HEK293 (cell line): ENCODE results near the gene CKMT2.
A peak's percentile ranks its signal among the peaks of the same experiment; 100 is the strongest.

ENCODE experiments used
- KLF16 ChIP-seq: fragments of 450-650 bp; formaldehyde crosslinking; IDR thresholded peaks from 2 replicates; pipeline ENCODE4 v1.5.1; 2017; ENCODE audit warnings: missing biosample characterization, missing genetic modification characterization
- SETDB1 ChIP-seq: IDR thresholded peaks from one replicate; pipeline ENCODE4 v1.6.1; 2017; ENCODE audit warnings: mild to moderate bottlenecking, low read length, moderate library complexity, mixed read lengths; ENCODE audit not compliant: insufficient read length
- YY1 ChIP-seq: fragments of 450-650 bp; formaldehyde crosslinking; IDR thresholded peaks from 2 replicates; pipeline ENCODE4 v1.5.1; 2018; ENCODE audit warnings: missing biosample characterization, missing genetic modification characterization
- ZEB2 ChIP-seq: fragments of 450-650 bp; formaldehyde crosslinking; IDR thresholded peaks from 2 replicates; pipeline ENCODE4 v1.5.1; 2016; ENCODE audit warnings: missing biosample characterization, missing genetic modification characterization
- ZFP3 ChIP-seq: fragments of 450-650 bp; formaldehyde crosslinking; IDR thresholded peaks from 2 replicates; pipeline ENCODE4 v1.5.1; 2016; ENCODE audit warnings: low read depth, missing biosample characterization, missing genetic modification characterization
- ZFP37 ChIP-seq: fragments of 450-650 bp; formaldehyde crosslinking; IDR thresholded peaks from 2 replicates; pipeline ENCODE4 v1.5.1; 2016; ENCODE audit warnings: missing biosample characterization, missing genetic modification characterization
- ZNF16 ChIP-seq: fragments of 450-650 bp; formaldehyde crosslinking; IDR thresholded peaks from 2 replicates; pipeline ENCODE4 v1.5.1; 2016; ENCODE audit warnings: low read depth, missing biosample characterization, missing genetic modification characterization
- ZNF426 ChIP-seq: fragments of 450-650 bp; formaldehyde crosslinking; IDR thresholded peaks from 2 replicates; pipeline ENCODE4 v1.5.1; 2017; ENCODE audit warnings: missing biosample characterization, missing genetic modification characterization, mild to moderate bottlenecking, inconsistent platforms, moderate library complexity
- ZNF549 ChIP-seq: fragments of 450-650 bp; IDR thresholded peaks from 2 replicates; pipeline ENCODE4 v1.5.1; 2018; ENCODE audit warnings: missing biosample characterization, missing genetic modification characterization, mild to moderate bottlenecking, inconsistent platforms, moderate library complexity
- ZNF747 ChIP-seq: fragments of 450-650 bp; formaldehyde crosslinking; IDR thresholded peaks from 2 replicates; pipeline ENCODE4 v1.5.1; 2016; ENCODE audit warnings: missing biosample characterization, missing genetic modification characterization
- TF ChIP-seq, protein P1 (sequence below): fragments of 450-650 bp; formaldehyde crosslinking; IDR thresholded peaks from 2 replicates; pipeline ENCODE4 v1.5.1; 2016; ENCODE audit warnings: missing biosample characterization, missing genetic modification characterization, borderline replicate concordance
- TF ChIP-seq, protein P2 (sequence below): fragments of 450-650 bp; formaldehyde crosslinking; IDR thresholded peaks from 2 replicates; pipeline ENCODE4 v1.5.1; 2017; ENCODE audit warnings: missing biosample characterization, missing genetic modification characterization
- TF ChIP-seq, protein P3 (sequence below): fragments of 450-650 bp; formaldehyde crosslinking; IDR thresholded peaks from 2 replicates; pipeline ENCODE4 v1.5.0; 2017; ENCODE audit warnings: missing biosample characterization, missing genetic modification characterization, borderline replicate concordance
- TF ChIP-seq, protein P4 (sequence below): fragments of 450-650 bp; formaldehyde crosslinking; IDR thresholded peaks from 2 replicates; pipeline ENCODE4 v1.5.1; 2016; ENCODE audit warnings: missing biosample characterization, missing genetic modification characterization
- TF ChIP-seq, protein P5 (sequence below): fragments of 450-650 bp; formaldehyde crosslinking; IDR thresholded peaks from 2 replicates; pipeline ENCODE4 v1.5.1; 2016; ENCODE audit warnings: missing biosample characterization, missing genetic modification characterization
- TF ChIP-seq, protein P6 (sequence below): IDR thresholded peaks from 2 replicates; pipeline ENCODE4 v1.6.1; 2011; ENCODE audit warnings: mild to moderate bottlenecking, low read depth, low read length, borderline replicate concordance
- TF ChIP-seq, protein P7 (sequence below): fragments of 450-650 bp; formaldehyde crosslinking; IDR thresholded peaks from 2 replicates; pipeline ENCODE4 v1.5.1; 2016; ENCODE audit warnings: missing biosample characterization, missing genetic modification characterization
- TF ChIP-seq, protein P8 (sequence below): fragments of 450-650 bp; formaldehyde crosslinking; IDR thresholded peaks from 2 replicates; pipeline ENCODE4 v1.5.1; 2017; ENCODE audit warnings: missing biosample characterization, missing genetic modification characterization
- TF ChIP-seq, protein P9 (sequence below): fragments of 450-650 bp; formaldehyde crosslinking; IDR thresholded peaks from 2 replicates; pipeline ENCODE4 v1.5.1; 2016; ENCODE audit warnings: missing biosample characterization, missing genetic modification characterization

Gene CKMT2

DNA sequence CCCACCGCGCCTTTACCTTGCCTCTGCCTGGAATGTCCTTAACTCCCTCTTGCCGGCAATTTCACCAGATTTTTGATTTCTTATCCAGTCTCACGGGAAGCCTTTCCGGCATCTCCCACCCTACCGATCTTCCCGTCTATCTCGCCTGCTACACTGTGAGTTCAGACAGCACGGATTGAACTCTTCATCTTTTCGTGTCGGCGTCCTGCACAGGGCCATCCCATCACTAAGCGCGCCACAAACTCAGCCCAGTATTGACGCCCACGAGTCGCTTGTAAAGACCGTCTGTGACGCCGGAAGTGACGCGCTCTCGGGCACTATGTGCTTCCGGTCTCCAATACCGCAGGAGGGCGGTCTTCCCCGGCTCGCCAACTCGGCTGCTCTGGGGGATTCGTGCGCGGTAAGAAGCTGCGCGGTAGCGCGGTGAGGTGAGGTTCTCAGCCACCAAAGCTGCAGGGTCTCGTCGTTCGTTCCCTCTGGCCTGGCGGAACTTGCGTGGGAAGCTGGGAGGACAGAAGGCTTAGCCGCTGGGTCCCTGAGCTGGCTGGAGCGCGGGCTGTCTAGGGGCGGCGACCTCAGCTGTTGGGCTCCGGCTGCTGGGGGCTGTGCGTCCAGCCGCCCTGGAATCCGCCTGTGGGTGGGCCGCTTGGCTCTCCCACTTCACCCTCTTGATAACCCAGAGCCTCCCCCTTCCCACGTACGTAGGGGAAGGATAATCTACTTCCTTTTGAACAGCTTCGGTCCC lies 68.3 kb downstream of the CKMT2 start, which contains the start of gene ZCCHC9 (continued):
- TF ChIP-seq, protein P1, sequence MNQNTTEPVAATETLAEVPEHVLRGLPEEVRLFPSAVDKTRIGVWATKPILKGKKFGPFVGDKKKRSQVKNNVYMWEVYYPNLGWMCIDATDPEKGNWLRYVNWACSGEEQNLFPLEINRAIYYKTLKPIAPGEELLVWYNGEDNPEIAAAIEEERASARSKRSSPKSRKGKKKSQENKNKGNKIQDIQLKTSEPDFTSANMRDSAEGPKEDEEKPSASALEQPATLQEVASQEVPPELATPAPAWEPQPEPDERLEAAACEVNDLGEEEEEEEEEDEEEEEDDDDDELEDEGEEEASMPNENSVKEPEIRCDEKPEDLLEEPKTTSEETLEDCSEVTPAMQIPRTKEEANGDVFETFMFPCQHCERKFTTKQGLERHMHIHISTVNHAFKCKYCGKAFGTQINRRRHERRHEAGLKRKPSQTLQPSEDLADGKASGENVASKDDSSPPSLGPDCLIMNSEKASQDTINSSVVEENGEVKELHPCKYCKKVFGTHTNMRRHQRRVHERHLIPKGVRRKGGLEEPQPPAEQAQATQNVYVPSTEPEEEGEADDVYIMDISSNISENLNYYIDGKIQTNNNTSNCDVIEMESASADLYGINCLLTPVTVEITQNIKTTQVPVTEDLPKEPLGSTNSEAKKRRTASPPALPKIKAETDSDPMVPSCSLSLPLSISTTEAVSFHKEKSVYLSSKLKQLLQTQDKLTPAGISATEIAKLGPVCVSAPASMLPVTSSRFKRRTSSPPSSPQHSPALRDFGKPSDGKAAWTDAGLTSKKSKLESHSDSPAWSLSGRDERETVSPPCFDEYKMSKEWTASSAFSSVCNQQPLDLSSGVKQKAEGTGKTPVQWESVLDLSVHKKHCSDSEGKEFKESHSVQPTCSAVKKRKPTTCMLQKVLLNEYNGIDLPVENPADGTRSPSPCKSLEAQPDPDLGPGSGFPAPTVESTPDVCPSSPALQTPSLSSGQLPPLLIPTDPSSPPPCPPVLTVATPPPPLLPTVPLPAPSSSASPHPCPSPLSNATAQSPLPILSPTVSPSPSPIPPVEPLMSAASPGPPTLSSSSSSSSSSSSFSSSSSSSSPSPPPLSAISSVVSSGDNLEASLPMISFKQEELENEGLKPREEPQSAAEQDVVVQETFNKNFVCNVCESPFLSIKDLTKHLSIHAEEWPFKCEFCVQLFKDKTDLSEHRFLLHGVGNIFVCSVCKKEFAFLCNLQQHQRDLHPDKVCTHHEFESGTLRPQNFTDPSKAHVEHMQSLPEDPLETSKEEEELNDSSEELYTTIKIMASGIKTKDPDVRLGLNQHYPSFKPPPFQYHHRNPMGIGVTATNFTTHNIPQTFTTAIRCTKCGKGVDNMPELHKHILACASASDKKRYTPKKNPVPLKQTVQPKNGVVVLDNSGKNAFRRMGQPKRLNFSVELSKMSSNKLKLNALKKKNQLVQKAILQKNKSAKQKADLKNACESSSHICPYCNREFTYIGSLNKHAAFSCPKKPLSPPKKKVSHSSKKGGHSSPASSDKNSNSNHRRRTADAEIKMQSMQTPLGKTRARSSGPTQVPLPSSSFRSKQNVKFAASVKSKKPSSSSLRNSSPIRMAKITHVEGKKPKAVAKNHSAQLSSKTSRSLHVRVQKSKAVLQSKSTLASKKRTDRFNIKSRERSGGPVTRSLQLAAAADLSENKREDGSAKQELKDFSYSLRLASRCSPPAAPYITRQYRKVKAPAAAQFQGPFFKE (tag by site-specific recombination), result no peak
- no peak; the same call in 1 of the 2 replicates for TF ChIP-seq YY1 (tag by site-specific recombination)
- TF ChIP-seq, protein P2, sequence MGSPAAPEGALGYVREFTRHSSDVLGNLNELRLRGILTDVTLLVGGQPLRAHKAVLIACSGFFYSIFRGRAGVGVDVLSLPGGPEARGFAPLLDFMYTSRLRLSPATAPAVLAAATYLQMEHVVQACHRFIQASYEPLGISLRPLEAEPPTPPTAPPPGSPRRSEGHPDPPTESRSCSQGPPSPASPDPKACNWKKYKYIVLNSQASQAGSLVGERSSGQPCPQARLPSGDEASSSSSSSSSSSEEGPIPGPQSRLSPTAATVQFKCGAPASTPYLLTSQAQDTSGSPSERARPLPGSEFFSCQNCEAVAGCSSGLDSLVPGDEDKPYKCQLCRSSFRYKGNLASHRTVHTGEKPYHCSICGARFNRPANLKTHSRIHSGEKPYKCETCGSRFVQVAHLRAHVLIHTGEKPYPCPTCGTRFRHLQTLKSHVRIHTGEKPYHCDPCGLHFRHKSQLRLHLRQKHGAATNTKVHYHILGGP (tag by site-specific recombination), result no peak
- TF ChIP-seq, protein P3, sequence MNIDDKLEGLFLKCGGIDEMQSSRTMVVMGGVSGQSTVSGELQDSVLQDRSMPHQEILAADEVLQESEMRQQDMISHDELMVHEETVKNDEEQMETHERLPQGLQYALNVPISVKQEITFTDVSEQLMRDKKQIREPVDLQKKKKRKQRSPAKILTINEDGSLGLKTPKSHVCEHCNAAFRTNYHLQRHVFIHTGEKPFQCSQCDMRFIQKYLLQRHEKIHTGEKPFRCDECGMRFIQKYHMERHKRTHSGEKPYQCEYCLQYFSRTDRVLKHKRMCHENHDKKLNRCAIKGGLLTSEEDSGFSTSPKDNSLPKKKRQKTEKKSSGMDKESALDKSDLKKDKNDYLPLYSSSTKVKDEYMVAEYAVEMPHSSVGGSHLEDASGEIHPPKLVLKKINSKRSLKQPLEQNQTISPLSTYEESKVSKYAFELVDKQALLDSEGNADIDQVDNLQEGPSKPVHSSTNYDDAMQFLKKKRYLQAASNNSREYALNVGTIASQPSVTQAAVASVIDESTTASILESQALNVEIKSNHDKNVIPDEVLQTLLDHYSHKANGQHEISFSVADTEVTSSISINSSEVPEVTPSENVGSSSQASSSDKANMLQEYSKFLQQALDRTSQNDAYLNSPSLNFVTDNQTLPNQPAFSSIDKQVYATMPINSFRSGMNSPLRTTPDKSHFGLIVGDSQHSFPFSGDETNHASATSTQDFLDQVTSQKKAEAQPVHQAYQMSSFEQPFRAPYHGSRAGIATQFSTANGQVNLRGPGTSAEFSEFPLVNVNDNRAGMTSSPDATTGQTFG (tag by site-specific recombination), result no peak
- TF ChIP-seq, protein P4, sequence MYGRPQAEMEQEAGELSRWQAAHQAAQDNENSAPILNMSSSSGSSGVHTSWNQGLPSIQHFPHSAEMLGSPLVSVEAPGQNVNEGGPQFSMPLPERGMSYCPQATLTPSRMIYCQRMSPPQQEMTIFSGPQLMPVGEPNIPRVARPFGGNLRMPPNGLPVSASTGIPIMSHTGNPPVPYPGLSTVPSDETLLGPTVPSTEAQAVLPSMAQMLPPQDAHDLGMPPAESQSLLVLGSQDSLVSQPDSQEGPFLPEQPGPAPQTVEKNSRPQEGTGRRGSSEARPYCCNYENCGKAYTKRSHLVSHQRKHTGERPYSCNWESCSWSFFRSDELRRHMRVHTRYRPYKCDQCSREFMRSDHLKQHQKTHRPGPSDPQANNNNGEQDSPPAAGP (tag by site-specific recombination), result 0 out of 2 replicates have a peak, but pooled peaks have one; percentile 61
- no peak for TF ChIP-seq ZNF747
- TF ChIP-seq, protein P5, sequence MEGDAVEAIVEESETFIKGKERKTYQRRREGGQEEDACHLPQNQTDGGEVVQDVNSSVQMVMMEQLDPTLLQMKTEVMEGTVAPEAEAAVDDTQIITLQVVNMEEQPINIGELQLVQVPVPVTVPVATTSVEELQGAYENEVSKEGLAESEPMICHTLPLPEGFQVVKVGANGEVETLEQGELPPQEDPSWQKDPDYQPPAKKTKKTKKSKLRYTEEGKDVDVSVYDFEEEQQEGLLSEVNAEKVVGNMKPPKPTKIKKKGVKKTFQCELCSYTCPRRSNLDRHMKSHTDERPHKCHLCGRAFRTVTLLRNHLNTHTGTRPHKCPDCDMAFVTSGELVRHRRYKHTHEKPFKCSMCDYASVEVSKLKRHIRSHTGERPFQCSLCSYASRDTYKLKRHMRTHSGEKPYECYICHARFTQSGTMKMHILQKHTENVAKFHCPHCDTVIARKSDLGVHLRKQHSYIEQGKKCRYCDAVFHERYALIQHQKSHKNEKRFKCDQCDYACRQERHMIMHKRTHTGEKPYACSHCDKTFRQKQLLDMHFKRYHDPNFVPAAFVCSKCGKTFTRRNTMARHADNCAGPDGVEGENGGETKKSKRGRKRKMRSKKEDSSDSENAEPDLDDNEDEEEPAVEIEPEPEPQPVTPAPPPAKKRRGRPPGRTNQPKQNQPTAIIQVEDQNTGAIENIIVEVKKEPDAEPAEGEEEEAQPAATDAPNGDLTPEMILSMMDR, result peak; percentile 88
- TF ChIP-seq, protein P6, sequence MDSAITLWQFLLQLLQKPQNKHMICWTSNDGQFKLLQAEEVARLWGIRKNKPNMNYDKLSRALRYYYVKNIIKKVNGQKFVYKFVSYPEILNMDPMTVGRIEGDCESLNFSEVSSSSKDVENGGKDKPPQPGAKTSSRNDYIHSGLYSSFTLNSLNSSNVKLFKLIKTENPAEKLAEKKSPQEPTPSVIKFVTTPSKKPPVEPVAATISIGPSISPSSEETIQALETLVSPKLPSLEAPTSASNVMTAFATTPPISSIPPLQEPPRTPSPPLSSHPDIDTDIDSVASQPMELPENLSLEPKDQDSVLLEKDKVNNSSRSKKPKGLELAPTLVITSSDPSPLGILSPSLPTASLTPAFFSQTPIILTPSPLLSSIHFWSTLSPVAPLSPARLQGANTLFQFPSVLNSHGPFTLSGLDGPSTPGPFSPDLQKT, result no peak
- TF ChIP-seq, protein P7, sequence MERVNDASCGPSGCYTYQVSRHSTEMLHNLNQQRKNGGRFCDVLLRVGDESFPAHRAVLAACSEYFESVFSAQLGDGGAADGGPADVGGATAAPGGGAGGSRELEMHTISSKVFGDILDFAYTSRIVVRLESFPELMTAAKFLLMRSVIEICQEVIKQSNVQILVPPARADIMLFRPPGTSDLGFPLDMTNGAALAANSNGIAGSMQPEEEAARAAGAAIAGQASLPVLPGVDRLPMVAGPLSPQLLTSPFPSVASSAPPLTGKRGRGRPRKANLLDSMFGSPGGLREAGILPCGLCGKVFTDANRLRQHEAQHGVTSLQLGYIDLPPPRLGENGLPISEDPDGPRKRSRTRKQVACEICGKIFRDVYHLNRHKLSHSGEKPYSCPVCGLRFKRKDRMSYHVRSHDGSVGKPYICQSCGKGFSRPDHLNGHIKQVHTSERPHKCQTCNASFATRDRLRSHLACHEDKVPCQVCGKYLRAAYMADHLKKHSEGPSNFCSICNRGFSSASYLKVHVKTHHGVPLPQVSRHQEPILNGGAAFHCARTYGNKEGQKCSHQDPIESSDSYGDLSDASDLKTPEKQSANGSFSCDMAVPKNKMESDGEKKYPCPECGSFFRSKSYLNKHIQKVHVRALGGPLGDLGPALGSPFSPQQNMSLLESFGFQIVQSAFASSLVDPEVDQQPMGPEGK (tag by site-specific recombination), result 0 out of 2 replicates have a peak, but pooled peaks have one; percentile 28
- TF ChIP-seq, protein P8, sequence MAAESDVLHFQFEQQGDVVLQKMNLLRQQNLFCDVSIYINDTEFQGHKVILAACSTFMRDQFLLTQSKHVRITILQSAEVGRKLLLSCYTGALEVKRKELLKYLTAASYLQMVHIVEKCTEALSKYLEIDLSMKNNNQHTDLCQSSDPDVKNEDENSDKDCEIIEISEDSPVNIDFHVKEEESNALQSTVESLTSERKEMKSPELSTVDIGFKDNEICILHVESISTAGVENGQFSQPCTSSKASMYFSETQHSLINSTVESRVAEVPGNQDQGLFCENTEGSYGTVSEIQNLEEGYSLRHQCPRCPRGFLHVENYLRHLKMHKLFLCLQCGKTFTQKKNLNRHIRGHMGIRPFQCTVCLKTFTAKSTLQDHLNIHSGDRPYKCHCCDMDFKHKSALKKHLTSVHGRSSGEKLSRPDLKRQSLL (tag by site-specific recombination), result no peak
- TF ChIP-seq ZFP3, result no peak
- TF ChIP-seq ZEB2 (tag by site-specific recombination), result peak; percentile 63
- no peak for TF ChIP-seq ZNF426 (tag by site-specific recombination)
- TF ChIP-seq, protein P9, sequence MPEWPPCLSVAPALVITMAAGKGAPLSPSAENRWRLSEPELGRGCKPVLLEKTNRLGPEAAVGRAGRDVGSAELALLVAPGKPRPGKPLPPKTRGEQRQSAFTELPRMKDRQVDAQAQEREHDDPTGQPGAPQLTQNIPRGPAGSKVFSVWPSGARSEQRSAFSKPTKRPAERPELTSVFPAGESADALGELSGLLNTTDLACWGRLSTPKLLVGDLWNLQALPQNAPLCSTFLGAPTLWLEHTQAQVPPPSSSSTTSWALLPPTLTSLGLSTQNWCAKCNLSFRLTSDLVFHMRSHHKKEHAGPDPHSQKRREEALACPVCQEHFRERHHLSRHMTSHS (tag by site-specific recombination), result no peak
- no peak for TF ChIP-seq ZNF549
- TF ChIP-seq ZFP37, result 0 out of 2 replicates have a peak, but pooled peaks have one; percentile 47
- no peak for TF ChIP-seq KLF16
- no peak for TF ChIP-seq ZNF16
- peak; percentile 12 for TF ChIP-seq SETDB1
